Endothelial cell of coronary artery (primary cell): Measurements from ENCODE around the gene CEBPA. TPM values are rescaled to one million over a fixed set of nuclear protein-coding genes. Genes with fewer than 3 reads are reported as not detected.

Experiments used
- total RNA-seq: library from RNA; depleted of rRNA; stranded (reverse); fragments of >200 nt; gene quantifications from 2 replicates; pipeline ENCODE4 v1.2.3, GENCODE V29; 2014

CEBPA gene
- 0.09 and 0.18 TPM in 2 replicates for total RNA-seq

GRCh38 chr19:33302175-33302973 is at the start of gene CEBPA:
CEBPA (minus strand) TSS chr19:33302534; CDS start chr19:33302414, 120 bp downstream.

Other genes starting within 250 kb of the CEBPA start
- 2.2 and 2.7 TPM in 2 replicates for gene RHPN2, start 237.6 kb downstream of the CEBPA start, total RNA-seq
- gene GPATCH1, start 221.4 kb downstream of the CEBPA start, total RNA-seq, result 6.2 and 6.4 TPM in 2 replicates
- not detected in 2 replicates for gene WDR88, start 170.4 kb downstream of the CEBPA start, total RNA-seq
- 12.1 and 15.3 TPM in 2 replicates for gene LRP3, start 108.2 kb downstream of the CEBPA start, total RNA-seq
- not detected in 2 replicates for gene SLC7A10, start 76.7 kb downstream of the CEBPA start, total RNA-seq
- gene CEBPG, start 71.2 kb upstream of the CEBPA start, total RNA-seq, result 27.0 and 34.6 TPM in 2 replicates
- gene PEPD, start 219.3 kb upstream of the CEBPA start, total RNA-seq, result 58.1 and 71.4 TPM in 2 replicates